GM19395 (cell line): ENCODE measurements around the gene MYH10.

Source experiments
- ATAC-seq: cut with Tn5 transposase; IDR thresholded peaks from one replicate; pipeline ENCODE4 v1.9.1; 2021; ENCODE audit warnings: mild to moderate bottlenecking, moderate library complexity; ENCODE audit not compliant: unreplicated experiment

MYH10 gene

DNA sequence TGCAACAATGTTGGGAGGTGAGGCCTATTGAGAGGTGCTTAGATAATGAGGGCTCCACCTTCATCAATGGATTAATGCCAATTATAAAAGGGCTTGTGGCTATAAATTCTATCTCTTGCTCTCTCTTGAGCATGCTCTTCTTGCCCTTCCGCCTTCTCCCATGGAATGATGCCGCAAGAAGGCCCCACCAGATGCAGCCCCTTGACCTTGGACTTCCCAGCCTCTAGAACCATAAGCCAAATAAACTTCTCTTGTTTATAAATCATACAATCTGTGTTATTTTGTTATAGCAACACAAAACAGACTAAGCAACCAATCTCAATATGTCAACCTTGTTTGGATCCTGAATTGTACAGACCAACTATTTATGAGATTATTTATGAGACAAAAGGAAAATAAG, 20.0 kb downstream of the MYH10 start:
- ATAC-seq = no peak

DNA sequence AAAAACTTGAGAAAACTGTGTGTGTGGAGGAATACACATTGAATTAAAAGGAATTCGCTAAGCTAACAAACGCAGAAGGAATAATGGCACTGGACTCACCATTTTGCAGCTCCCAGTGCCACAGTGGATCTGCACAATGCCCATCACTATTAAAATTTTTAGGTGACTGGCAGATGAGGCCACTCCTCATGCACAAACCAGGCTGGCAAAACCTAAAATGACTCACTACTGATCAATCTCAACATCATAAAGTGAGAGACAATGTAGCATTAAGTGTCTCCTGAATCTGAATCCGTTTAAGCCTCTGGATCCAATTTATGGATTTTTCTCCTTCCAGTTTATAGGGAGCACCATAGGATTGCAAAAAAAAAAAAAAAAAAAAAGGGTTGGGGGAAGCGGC, 20.6 kb downstream of the MYH10 start:
- ATAC-seq = no peak

DNA sequence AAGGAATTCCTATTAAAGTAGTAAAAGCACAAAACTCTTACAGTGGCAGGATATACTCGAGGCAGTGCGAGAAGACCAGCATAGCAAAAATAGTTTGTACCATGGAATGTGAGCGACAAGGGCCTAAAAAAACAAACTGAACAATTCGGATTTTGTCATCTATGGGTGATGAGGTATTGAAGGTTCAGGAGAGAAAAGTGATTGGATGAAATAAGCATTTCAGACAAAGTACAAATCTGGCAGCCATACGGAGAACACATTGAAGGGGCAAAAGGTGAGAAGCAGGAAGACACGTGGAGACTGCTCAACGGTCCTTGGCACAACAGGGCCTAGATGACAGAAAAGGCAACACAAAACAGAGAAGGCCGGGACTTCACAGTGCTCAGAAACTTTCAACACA, 22.5 kb downstream of the MYH10 start:
- no peak for ATAC-seq

DNA sequence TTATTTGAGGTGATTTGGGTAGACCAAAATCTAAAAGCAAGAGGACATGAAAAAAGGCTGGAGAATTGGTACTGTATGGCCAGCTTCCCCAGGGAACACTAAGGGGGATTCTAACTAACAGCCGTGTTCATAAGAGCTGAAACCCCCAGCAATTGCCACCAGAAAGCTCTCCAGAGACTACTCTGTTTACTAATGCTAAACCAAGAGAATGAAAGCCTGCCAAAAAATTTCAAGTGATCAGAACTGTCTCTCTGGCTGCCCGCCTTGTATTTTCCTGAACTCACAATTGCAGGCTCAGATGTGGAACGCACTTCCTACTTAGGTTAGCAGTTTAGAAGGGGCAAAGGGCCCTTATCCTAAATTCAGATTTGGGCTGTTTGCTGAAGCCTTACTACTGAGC, 24.1 kb downstream of the MYH10 start:
- no peak for ATAC-seq

DNA sequence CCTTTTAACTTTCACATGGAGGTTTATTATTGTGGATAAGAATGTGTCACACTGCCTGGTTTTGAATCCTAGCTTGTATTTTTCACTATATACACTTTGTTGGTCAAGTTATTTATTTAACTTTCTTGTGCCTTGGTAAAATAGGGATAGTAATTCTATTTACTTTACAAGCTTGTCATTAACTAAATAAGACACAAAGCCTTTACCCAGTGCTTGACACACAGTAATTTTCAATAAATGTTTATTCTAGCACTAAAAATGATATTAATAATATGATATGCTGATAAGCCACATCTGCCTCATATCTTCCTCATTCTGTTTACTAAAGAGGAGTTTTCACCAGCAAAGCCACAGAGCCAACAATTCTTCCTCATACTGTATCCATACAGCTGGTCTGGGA, 27.8 kb downstream of the MYH10 start:
- ATAC-seq = no peak

DNA sequence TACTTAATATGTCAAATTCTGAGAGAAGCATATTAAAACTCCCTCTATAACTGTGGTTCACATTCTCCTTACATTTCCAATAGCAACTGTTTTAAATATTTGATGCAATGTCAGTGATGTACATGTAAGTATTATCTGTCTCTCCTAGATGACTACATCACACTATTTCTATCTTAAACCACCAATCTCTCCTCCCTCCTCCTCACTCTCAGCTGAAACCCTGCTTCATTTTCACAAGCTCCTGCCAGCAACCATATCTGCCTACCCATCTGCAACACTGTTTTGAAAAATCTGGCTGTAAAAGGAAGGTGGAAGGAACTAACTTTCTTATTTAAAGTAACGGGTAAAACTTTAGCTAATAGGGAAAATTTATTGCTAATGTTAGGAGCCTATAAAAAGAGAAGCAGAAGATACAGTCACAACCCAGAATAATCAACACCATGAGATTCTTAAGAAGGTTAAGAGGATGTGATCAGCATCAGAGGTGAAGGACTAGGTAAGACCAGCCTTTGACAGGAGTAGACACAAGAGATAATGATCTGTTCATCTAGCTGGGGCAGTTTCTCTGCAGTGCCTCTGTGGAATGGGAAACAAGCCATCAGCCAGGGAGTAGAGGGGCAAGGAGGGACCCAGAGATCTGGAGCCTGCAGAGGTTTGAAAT, 31.0 kb downstream of the MYH10 start:
- no peak for ATAC-seq

DNA sequence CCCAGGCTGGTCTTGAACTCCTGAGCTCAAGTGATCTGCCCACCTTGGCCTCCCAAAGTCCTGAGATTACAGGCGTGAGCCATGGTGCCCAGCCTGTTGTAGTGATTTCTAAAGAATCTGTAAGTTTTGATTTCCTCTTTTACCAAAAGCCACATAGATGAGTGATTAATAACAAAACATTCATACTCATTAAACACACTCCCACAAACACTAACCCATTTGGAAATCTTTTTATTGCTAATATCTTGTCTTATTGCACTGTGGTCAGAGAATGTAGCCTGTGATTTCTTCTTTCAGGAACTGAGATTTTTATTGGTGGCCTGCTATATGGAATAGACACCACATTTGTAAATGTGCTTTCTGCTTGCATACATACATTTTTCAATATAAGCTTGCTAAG, 31.6 kb downstream of the MYH10 start:
- ATAC-seq = no peak

DNA sequence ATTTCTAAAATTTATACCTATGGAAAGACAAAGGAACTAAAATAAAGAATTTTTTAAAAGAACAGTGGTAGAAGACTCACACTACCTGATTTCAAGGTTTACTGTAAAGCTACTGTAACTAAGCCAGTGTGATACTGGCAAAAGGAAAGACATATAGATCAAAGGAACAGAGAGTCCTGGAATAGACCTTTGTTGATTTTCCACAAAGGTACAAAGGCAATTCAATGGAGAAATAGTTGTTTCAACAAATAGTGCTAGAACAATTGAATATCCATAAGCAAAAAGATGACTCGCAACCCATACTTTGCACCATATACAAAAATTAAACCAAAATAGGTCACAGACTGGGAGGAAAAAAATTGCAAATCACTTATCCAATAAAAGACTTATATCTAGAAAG, 36.7 kb downstream of the MYH10 start:
- ATAC-seq = no peak

DNA sequence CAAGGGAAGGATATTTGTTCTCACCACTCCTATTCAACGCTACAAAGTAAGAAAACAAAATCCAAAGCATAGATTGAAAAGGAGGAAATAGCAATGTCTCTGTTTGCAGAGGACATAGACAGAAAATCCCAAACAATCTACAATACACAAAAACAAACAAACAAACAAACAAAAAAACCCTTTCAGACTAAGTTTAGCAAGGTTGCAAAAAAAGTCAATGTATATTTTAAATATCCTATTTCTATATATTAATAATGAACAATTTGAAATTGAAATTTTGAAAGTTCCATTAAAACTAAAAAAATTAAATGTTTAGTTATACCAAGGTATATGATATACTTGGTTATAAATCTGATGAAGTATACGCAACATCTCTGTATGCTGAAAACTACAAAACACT, 37.2 kb downstream of the MYH10 start:
- ATAC-seq = no peak

DNA sequence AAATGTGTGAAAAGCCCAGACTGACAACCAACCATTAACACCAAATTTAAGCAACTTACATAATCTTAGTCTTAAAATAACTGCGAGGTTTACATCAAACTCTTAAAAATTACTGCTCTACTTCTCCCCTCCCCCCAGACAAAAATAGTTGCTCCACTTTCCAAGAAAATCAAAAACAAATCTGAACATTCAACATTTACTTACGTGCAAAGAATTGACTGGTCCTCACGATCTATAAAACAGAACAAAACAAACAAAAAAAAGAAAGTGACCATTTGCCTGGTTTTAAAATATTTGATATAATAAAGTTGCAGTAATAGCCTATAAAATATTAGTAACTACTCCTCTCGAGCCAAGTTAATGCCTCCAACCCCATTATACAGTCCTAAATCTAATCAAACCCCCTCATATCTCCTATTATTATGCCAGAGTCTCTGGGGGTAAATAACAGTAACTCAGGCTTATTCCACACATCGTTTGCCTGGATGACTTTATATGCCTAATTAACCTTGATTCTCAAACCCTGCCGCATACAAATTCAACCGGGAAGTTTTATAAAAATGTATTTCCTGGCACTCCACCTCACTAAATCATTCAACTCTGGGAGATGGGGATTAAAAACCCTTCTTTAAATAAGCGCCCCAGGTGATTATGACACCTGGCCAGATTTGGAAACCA, 41.5 kb downstream of the MYH10 start:
- no peak for ATAC-seq

DNA sequence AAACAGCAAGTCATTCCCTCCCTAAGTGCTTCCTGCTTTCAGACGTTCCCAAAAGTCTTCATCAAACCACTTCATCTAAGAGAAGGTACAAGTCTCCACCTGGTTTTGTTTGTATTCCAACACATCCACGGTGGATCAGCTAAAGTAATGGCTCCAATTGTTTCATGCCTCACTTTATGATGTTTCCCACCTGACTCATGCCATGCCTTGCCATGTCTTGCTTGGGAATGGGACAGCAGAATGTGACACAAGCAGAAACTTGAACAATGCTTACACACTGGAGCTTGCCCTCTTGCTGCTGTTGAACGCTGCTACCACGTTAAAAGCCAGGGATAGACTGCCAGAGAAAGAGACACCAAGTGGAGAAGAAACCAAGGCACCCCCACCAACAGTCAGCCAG, 43.8 kb downstream of the MYH10 start:
- ATAC-seq = no peak

DNA sequence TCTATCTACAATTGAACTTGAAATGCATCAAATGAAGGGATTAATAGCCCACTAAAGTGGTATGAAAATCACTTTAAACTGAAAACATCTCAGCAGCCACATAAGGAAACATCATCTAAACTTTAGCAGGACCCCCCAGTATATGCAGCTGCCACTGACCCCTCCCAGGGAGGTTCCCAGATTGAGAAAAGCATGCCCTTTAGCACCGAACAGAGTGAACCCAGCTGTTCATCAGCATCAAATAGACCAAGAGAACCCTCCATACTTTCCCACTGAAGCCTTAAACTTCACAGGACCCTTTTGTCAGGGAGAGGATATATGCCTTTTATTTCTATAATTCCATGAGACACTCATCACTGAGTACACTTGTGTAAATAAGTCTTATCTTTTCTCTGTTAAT, 44.6 kb downstream of the MYH10 start:
- ATAC-seq = no peak

DNA sequence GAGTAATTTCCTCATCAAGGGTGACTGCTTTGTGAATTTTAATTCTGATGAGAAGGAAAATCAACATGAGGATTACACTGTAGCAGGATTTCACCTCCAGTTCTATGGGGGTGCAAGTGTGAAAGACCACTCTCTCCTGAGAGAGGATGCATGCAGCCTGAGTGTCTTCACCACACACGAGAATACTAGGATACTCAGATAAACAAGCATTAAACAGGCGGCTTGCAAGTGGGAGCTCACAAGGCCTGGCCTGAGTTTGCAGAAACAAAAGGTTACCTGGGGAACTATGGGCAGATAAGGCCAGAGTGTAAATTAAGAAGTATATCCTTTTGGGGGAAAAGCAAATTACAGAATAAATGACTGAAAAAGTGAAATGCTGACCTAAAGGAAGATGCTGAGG, 46.6 kb downstream of the MYH10 start:
- ATAC-seq = no peak

DNA sequence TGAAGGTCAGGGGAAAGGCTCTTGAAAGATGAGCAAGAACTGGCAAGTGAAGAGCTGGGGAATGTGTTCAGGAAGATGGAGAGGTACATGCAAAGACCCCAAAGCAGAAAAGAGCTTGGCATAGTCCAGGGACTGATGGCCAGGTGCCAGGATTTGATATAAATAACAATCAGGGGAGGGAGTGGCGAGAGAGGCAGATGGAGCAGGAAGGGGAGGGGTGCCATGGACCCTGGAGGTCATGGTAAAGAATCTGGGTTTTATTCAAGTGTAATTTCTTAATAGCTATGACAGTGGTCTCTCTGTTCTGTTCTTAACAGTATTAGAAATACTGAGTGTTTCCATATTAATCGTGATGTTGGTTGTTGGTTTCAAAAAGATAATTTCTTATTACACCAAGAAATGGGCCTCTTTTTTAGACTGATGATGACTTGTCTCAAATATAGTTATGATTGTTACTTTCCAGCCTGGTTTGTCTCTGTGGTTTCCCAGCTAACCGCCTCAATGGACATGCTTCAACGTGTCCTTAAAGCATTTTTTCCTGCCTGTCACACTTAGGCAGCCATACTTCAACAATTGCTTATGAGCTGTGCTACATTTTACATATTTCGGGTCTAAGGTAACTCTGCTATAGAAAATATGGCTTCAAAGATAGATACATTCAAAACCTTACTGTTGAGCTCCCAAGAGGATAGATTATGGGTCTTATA, 49.4 kb downstream of the MYH10 start:
- ATAC-seq = no peak

DNA sequence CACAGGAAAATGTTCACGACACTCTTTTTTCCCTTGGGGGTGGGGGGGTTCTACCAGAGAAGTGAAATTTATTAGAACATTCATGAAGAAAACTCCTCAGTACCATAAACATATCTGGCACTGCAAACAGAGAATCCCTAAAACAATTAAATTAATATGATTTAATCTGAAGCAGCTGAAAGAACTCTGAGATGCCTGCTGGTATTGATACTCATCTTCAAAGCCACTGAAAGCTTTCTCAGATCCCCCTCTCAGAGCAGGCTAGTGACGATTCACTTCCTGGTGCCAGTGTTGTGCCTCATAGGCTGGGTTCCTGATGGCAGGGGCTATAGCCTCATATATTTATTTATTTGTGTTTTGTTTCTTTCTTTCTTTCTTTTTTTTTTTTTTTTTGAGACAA, 52.7 kb downstream of the MYH10 start:
- no peak for ATAC-seq

DNA sequence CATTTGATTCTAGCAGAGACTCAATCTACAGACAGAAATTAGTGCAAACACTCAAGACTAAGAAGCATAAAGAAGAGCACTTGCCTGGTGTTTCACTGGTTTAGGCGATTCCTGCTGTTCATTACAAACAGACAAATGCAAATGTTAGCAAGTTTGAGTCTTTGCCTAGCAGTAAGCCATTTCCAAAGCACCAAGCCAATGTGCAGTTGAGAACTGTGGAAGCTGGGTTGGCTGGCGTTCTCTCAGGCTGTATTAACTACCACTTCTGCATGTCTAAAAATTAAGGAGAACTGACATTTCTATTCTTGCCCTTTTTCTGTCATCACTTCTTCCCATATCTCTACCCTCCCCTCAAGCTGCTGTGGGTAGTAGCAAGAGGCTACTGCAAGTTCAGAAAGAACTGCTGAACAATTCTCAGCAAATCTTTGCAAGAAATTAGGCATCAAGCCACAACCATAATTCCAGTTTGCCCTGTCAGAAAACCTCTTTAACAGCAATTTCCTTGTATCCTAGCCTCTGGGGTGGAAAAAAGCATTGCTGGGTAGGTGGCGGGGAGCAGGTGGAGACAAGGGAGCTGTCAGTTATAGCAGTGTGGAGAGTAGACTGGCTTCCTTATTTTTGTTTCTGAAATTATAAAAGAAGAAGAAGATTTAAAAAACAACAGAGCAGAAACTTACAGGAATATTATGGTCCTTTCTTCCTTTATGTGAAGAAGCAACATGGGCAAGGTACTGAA, 53.8 kb downstream of the MYH10 start:
- no peak for ATAC-seq

DNA sequence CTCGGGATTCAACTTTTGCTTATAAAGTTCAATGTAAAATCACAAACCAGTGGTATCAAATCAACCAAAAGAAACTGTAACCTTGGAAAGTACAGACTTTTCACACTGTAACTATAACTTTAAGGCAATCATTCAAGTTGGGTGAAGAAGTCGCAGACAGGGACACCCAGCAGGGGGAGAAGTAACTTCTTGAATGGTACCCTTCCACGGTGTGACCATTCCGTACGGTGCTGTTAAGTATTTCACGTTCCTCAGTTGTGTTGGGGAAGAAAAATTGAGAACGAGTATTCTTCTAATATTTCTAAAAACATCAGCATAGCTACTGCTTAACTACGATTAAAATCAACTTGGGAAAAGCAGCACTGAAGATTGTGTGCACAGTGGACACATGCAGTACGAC, 55.8 kb downstream of the MYH10 start:
- no peak for ATAC-seq

DNA sequence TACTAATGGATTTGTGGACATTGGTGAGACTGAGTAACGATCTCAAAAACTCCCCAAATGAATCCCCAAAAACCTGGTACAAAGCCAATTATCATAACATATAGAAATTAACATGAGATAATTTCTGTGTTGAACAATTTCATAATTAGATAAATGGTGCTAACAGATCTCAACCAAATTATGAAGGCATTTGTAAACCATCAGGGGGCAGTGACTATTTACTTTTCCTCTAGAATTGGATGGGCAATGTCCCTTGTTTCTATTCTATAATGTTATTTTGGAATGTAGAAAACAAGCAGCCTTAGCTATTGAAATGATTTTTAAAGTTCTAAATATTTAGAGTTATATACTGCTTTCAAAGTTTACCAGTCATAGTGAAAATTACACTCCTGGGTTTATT, 57.8 kb downstream of the MYH10 start:
- ATAC-seq = no peak

DNA sequence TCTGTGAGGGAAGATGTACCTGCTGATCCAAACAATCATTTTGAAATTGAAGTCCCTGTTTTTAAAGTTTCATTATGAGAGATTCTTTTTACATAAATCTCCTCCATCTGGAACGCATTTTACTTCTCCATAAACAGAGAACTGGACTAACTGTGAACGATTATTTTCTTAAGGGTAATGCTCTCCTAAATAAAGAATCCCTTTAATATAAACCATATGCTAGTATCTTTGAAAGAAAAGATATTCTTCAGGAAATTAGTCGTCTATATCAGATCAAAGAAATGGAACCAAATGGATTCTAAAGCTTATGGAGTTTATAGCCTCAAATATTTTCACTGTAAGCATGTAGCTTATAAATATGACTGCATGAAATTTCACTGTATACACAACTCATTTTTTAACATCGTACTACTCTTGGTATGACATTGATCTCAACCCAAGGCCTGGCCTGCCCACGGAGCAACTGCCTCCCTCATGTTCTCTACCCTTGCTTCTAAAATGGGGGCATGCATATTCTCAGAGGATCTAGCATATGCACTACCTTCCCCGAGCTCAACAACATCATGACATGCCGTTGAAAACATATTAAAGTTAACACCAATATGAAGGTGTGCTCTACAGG, 66.4 kb downstream of the MYH10 start:
- ATAC-seq = no peak

DNA sequence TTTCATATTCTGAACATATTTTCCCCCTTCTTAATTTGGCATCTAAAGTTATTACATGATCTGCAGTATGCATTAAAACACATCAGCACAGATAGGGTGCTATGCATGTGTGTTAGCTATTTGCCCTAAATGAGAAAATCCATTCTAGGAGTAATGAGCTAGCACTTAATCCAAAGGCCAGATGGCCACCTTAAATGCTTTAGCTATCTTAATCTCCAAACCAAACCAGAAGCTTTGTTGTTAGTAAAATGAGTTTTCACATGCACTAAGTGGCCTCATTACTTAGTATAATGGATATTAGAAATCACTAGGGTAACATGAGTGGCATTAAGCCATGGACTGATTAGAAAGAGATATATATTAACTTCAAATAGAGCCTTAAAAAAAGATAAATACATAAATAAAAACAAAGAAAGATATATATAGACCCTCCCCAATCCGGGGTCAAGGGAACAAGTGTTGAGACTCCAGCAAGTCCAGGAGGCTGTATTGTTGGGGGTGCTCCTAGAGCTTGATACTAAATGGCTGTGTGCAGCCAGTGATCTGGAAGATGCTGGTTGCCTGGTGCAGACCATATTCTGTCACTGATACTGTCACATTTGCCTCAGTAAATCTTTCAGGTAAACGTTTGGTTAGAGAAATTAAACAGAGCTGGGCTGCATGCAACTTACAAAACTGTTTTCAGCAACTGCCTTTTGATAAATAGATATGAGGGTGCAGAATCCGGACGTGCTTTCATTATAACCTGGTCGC, 67.3 kb downstream of the MYH10 start:
- ATAC-seq = no peak

DNA sequence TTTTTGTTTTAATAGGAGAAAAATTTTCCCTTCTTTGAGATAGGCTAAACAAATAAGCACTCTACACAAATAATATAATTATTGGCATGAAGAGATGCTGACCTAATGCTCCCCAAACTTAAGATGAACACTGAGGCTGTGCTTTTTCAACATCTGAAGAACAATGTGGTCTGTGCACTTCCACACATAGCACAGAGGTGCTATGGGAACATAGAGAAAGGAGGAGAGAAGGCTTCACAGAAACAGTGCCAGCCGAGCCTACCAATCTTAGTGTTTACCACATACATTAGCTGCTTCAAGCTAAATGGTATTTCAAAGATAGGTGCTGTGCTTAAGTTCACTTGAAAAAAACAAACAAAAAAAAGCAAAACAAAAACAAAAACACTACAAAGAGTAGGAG, 72.4 kb downstream of the MYH10 start:
- no peak for ATAC-seq
